Activated CD8-positive, alpha-beta T cell treated with anti-CD3 and anti-CD28 coated beads for 36 hours (primary cell): ENCODE measurements around the gene NEU4. TPM values are rescaled to one million over a fixed set of nuclear protein-coding genes. Genes with fewer than 3 reads are reported as not detected.
"Not testable (repeated sequence)": the region's sequence is repeated elsewhere in the genome, so short reads cannot be mapped to it uniquely, and the experiment has no call there.

Source experiments
- ATAC-seq: fragments of 200-7000 bp; cut with Tn5 transposase; one replicate; pipeline ENCODE4 v1.10.0; 2021; ENCODE audit warnings: mild to moderate bottlenecking, moderate library complexity
- CTCF ChIA-PET: fragments of 350-600 bp; sonication (Branson Sonifier 250); formaldehyde crosslinking; loops from one replicate; lab custom pipeline; 2021; ENCODE audit warnings: antibody characterized with exemption; lab: Charles Lee
- POLR2A ChIA-PET: fragments of 350-600 bp; sonication (Branson Sonifier 250); formaldehyde crosslinking; loops from one replicate; lab custom pipeline; 2021; ENCODE audit warnings: antibody characterized with exemption; lab: Charles Lee
- DNase-seq: peaks from one replicate; pipeline ENCODE4 v3.0.0-alpha.2; 2020
- H3K27ac Mint-ChIP-seq: one replicate; pipeline ENCODE4 v1.8.0; 2021; ENCODE audit warnings: mild to moderate bottlenecking, mixed read lengths
- H3K27me3 Mint-ChIP-seq: one replicate; pipeline ENCODE4 v1.8.0; 2021; ENCODE audit warnings: mixed read lengths
- H3K36me3 Mint-ChIP-seq: one replicate; pipeline ENCODE4 v1.8.0; 2021; ENCODE audit warnings: low read depth, mixed read lengths
- H3K4me1 Mint-ChIP-seq: one replicate; pipeline ENCODE4 v1.8.0; 2021; ENCODE audit warnings: low read depth, mixed read lengths
- H3K4me3 Mint-ChIP-seq: one replicate; pipeline ENCODE4 v1.8.0; 2021; ENCODE audit warnings: mild to moderate bottlenecking, moderate library complexity, mixed read lengths
- H3K9me3 Mint-ChIP-seq: one replicate; pipeline ENCODE4 v1.8.0; 2021; ENCODE audit warnings: mixed read lengths
- intact Hi-C: fragments of 100-400 bp; cut with micrococcal nuclease; formaldehyde crosslinking; loops from one replicate; pipeline ENCODE4 v1.10.0; 2022
- total RNA-seq, 2 experiments: library from RNA; stranded (reverse); gene quantifications; one replicate each; pipeline ENCODE4 v1.2.3, GENCODE V29; 2021
- TF ChIP-seq, protein P1 (sequence below): fragments of 200-600 bp; IDR thresholded peaks from one replicate; pipeline ENCODE4 v1.8.0; 2022; ENCODE audit warnings: antibody characterized with exemption, mild to moderate bottlenecking

Gene NEU4
- total RNA-seq, 2 experiments from 2014 or later, result 0.38 to 0.54 TPM

DNA sequence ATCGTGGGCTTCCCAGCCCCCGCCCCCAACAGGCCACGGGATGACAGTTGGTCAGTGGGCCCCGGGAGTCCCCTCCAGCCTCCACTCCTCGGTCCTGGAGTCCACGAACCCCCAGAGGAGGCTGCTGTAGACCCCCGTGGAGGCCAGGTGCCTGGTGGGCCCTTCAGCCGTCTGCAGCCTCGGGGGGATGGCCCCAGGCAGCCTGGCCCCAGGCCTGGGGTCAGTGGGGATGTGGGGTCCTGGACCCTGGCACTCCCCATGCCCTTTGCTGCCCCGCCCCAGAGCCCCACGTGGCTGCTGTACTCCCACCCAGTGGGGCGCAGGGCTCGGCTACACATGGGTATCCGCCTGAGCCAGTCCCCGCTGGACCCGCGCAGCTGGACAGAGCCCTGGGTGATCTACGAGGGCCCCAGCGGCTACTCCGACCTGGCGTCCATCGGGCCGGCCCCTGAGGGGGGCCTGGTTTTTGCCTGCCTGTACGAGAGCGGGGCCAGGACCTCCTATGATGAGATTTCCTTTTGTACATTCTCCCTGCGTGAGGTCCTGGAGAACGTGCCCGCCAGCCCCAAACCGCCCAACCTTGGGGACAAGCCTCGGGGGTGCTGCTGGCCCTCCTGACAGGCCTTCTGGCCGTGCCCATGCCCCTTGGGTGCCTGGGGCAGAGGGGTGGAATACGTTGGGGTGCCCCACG is 7.6 kb downstream of the NEU4 start:
- Mint-ChIP-seq H3K27ac (no peak overlapping the region), H3K27me3 (peaks cover 4% of the 10 kb centered on the region), H3K4me1 (peaks cover 7% of the 10 kb centered on the region), H3K4me3 (no peak overlapping the region), H3K36me3 (no peaks in the 10 kb centered on the region), H3K9me3 (no peaks in the 10 kb centered on the region)
- ChIA-PET CTCF (no interaction called here), POLR2A (no interaction called here)
- DNase-seq, result no peak
- intact Hi-C loops, result no loop called here
- TF ChIP-seq, protein P1, sequence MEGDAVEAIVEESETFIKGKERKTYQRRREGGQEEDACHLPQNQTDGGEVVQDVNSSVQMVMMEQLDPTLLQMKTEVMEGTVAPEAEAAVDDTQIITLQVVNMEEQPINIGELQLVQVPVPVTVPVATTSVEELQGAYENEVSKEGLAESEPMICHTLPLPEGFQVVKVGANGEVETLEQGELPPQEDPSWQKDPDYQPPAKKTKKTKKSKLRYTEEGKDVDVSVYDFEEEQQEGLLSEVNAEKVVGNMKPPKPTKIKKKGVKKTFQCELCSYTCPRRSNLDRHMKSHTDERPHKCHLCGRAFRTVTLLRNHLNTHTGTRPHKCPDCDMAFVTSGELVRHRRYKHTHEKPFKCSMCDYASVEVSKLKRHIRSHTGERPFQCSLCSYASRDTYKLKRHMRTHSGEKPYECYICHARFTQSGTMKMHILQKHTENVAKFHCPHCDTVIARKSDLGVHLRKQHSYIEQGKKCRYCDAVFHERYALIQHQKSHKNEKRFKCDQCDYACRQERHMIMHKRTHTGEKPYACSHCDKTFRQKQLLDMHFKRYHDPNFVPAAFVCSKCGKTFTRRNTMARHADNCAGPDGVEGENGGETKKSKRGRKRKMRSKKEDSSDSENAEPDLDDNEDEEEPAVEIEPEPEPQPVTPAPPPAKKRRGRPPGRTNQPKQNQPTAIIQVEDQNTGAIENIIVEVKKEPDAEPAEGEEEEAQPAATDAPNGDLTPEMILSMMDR, result no peak
- ATAC-seq, result no peak

DNA sequence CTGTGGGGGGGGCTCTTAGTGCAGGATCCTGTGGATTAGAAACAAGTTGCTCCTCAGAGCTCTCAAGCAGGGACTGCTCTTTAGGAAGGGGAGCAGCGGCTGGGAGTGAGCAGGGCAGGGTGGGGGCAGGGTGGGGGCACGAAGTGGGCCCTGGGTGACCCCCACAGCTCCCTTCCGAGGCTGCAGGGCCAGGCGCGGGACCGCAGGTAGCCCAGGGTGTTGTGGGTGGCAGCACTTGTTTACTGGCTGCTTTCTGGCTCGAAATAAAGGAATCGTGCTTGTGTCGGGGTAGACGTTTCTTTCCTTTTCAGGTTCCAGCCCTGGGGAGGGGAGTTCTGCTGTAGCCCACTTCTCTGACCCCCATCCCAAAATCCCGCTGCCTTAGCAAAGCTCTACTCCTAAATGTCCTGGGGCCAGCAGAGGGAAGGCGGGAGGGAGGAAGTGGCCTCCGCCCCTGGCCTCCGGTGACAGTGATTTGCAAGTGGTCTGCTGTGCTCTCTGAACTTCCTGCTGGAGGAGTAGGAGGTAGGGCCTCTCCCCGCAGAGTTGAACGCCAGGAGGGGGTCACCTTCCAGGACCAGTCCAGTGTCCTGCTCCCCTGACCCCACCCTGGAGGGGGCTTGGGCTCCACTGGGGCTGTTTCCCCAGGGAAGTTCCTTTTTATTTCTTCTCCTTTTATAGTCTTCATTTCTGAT is 8.3 kb downstream of the NEU4 start:
- Mint-ChIP-seq H3K9me3 (no peaks in the 10 kb centered on the region), H3K27me3 (peaks cover 4% of the 10 kb centered on the region), H3K4me1 (peaks cover 7% of the 10 kb centered on the region), H3K4me3 (no peak overlapping the region), H3K27ac (no peak overlapping the region), H3K36me3 (no peaks in the 10 kb centered on the region)
- DNase-seq (no peak), ATAC-seq (no peak)
- CTCF ChIA-PET, result no interaction called here
- intact Hi-C loops, result no loop called here
- TF ChIP-seq, protein P1, result no peak
- POLR2A ChIA-PET, result no interaction called here

DNA sequence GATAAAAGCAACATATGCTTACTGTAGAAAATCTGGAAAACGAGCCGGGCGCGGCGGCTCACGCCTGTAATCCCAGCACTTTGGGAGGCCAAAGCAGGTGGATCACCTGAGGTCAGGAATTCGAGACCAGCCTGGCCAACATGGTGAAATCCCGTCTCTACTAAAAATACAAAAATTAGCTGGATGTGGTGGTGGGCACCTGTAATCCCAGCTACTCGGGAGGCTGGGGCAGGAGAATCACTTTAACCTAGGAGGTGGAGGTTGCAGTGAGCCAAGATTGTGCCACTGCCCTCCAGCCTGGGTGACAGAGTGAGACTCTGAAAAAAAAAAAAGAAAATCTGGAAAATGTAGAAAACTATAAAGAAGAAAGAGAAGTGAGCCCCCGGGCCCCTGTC is 8.8 kb downstream of the NEU4 start:
- ATAC-seq, intact Hi-C loops, DNase-seq, H3K27ac Mint-ChIP-seq, POLR2A ChIA-PET, H3K4me3 Mint-ChIP-seq, H3K4me1 Mint-ChIP-seq, H3K9me3 Mint-ChIP-seq, H3K36me3 Mint-ChIP-seq, CTCF ChIA-PET, H3K27me3 Mint-ChIP-seq: not testable (repeated sequence)

DNA sequence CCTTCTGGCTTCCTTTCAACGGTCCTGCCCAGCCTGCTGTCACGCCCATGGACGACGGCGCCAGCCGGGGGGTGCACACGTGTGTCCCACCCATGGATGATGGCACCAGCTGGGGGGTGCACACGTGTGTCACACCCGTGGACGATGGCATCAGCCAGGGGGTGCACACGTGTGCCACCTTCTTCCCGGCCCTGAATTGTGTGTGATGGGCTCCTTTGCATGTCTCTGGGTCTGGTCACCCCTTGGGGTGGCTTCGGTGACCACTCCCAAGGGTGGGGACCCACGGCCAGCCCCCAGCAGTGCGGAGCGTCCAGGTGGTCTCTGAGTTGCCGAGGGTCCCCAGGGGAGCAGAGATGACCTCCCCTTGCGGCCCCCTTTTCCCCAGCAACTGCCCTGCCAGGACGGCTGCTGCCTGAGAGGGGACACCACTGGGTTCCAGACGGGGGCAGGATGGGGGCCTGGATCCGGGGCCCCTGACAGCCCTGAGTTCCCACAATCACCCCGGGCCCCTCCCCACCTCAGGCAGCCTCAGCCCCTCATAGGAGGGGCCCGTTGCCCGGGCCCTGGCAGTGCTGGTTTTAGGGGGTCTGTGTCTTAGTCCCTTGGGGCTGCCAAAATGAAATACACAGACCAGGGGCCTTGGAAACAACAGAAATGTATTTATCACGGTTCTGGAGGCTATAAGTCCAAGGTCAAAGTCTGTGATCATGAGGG is 9.4 kb downstream of the NEU4 start:
- Mint-ChIP-seq H3K27ac (no peak overlapping the region), H3K27me3 (peaks cover 9% of the 10 kb centered on the region), H3K4me3 (no peak overlapping the region), H3K36me3 (no peaks in the 10 kb centered on the region), H3K9me3 (no peaks in the 10 kb centered on the region), H3K4me1 (peaks cover 7% of the 10 kb centered on the region)
- intact Hi-C loops, result no loop called here
- POLR2A ChIA-PET, result no interaction called here
- ATAC-seq (no peak), DNase-seq (no peak)
- CTCF ChIA-PET, result no interaction called here
- TF ChIP-seq, protein P1, result no peak

DNA sequence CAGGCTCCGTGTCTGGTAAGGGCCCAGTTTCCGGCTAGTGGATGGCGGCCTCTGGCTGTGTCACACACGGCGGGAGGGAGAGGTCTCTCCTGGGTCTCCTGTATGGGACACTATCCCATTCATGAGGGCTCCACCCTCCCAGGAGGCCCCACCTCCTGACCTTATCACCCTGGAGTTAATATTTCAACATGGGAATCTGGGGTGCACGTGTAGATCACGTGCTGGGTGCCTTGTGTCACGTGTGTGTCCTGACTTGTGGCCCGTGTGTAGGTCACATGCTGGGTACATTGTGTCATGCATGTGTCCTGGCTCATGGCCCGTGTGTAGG is 9.9 kb downstream of the NEU4 start:
- POLR2A ChIA-PET, result no interaction called here

DNA sequence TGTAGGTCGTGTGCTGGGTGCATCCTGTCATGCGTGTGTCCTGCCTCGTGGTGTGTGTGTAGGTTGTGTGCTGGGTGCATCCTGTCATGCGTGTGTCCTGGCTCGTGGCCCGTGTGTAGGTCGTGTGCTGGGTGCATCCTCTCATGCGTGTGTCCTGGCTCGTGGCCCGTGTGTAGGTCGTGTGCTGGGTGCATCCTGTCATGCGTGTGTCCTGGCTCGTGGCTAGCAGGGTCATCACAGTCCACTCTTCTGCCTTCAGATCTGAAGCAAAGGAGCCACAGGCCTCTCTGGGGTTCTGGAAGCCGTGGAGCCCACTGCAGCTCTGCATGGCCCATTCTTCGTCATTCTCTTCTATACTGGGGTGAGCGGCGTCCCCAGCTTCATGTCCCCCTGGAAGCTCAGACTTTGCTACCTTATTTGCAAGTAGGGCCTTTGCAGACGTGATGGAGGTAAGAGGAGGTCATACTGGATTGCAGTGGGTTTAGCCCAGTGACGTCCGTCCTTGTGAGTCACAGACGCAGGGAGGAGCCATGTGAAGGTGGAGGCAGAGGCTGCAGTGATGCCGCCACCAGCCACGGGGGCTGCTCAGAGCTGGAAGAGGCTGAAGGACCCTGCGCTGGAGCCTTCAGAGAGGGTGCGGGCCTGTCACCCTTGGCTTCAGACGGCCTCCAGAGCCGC is 11.1 kb downstream of the NEU4 start:
- H3K9me3 Mint-ChIP-seq, ATAC-seq, POLR2A ChIA-PET, H3K36me3 Mint-ChIP-seq, intact Hi-C loops, H3K4me3 Mint-ChIP-seq, DNase-seq, CTCF ChIA-PET, H3K4me1 Mint-ChIP-seq, H3K27ac Mint-ChIP-seq, H3K27me3 Mint-ChIP-seq: not testable (repeated sequence)

More for the DNA sequence above, 9.9 kb downstream of the NEU4 start:
- Mint-ChIP-seq H3K9me3 (peaks cover 3% of the 10 kb centered on the region), H3K4me3 (no peak overlapping the region), H3K27me3 (peaks cover 9% of the 10 kb centered on the region), H3K27ac (no peak overlapping the region), H3K4me1 (peaks cover 5% of the 10 kb centered on the region), H3K36me3 (no peaks in the 10 kb centered on the region)
- ATAC-seq (no peak), DNase-seq (no peak)
- CTCF ChIA-PET, result no interaction called here
- intact Hi-C loops, result no loop called here
- TF ChIP-seq, protein P1, result no peak
